Body of pancreas (tissue), 4 donors: ENCODE measurements around the gene CLCNKB. TPM values are rescaled to one million over a fixed set of nuclear protein-coding genes. Genes with fewer than 3 reads are reported as not detected.
"Not testable (repeated sequence)": the region's sequence is repeated elsewhere in the genome, so short reads cannot be mapped to it uniquely, and the experiment has no call there.

Experiments used
- ATAC-seq: fragments of 150-250 bp; one replicate; pipeline ENCODE4 v1.9.1; 2016
- DNase-seq, 4 donors: peaks; one replicate each; pipeline ENCODE4 v3.0.0-alpha.2; 2019
- H3K27ac ChIP-seq, 4 donors: fragments of 200-600 bp; sonication (generic); 1 replicate in 3 of 4; 2 replicates in 1 of 4; pipeline versions ENCODE4 v1.5.1 to v1.6.1; 2016 to 2019; ENCODE audit warnings: mild to moderate bottlenecking in 1 of 4, mixed read lengths in 1 of 4, moderate library complexity in 1 of 4
- H3K27me3 ChIP-seq, 2 donors: fragments of 200-600 bp; sonication (generic); one replicate each; pipeline ENCODE4 v1.6.0; 2016; ENCODE audit warnings: mild to moderate bottlenecking in 1 of 2
- H3K36me3 ChIP-seq, 2 donors: fragments of 200-600 bp; sonication (generic); replicated peaks in 1 of 2; 2 replicates each; pipeline ENCODE4 v1.5.1; 2016; ENCODE audit warnings: low read depth in 2 of 2; ENCODE audit not compliant: insufficient read depth in 1 of 2
- H3K4me1 ChIP-seq: fragments of 200-600 bp; sonication (generic); one replicate; pipeline ENCODE4 v1.6.0; 2016
- H3K4me3 ChIP-seq, 2 donors: fragments of 200-600 bp; sonication (generic); 1 replicate in 1 of 2; 2 replicates in 1 of 2; pipeline ENCODE4 v1.5.1; 2016 to 2019
- H3K9me3 ChIP-seq, 3 donors: fragments of 200-600 bp; sonication (generic); 1 replicate in 2 of 3; 2 replicates in 1 of 3; pipeline ENCODE4 v1.5.1; 2016
- POLR2A ChIP-seq, 3 donors: fragments of 450-650 bp; IDR thresholded peaks; one replicate each; pipeline ENCODE4 v1.6.1; 2016; ENCODE audit warnings: antibody characterized with exemption in 3 of 3, mild to moderate bottlenecking in 2 of 3
- WGBS, 2 donors: methylation state at CpG; one replicate each; pipeline ENCODE4 v1.1.5; 2017; 5-methylcytosine and 5-hydroxymethylcytosine counted together
- intact Hi-C: fragments of 100-400 bp; cut with DNase I; formaldehyde crosslinking; loops from one replicate; pipeline ENCODE4 v1.15.1; 2023
- total RNA-seq, 2 donors: library from RNA; depleted of rRNA; stranded (reverse); fragments of >200 nt; gene quantifications; one replicate each; pipeline ENCODE4 v1.1.0, GENCODE V29; 2016
- TF ChIP-seq, protein P1 (sequence below), 7 experiments: fragments of 450-650 bp in 4 of 7; fragments of 200-600 bp in 3 of 7; sonication (generic) in 3 of 7; IDR thresholded peaks; one replicate each; pipeline ENCODE4 v1.5.1; 2016 to 2019; ENCODE audit warnings: antibody characterized with exemption in 7 of 7

CLCNKB gene
- total RNA-seq, 2 donors from 2014 or later = 1.3 TPM; not detected in 1

DNA sequence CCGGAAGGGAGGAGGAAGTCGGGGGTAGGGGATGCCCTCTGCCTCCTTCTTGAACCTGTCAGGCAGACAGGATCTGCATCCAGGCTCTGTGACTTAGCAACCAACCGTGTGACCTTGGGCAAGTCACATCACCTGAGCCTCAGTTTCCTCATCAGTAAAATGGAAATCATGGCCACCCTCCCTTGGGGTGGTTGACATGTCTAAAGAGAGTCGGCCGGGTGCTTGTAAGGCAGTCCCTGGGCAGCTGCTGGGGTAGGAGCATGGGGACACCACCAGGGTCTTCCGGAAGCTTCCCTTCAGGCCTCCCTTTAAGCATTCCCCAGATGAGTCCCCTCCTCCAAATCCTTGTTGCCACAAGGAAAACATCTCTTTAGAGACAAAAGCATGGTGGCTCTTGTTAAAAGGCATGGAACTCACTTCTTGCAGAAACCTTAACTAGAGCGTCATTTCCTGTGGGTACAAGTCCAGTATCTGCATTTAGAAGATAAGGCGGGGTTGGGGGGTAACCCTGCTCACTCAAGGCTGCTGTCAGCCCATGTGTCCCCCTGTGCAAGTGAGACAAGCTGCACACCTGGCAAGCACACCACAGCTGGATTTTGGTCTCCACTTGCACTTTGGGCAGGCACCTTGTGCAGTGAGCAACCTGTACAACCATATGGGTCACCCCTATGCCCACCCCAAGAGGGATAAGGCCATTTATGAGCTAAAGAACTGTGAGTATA lies 10.4 kb downstream of the CLCNKB start:
- Histone ChIP-seq H3K9me3 (no peaks in the 10 kb centered on the region), H3K27me3 (no peaks in the 10 kb centered on the region), H3K36me3 (no peaks in the 10 kb centered on the region), H3K27ac (no peak overlapping the region), H3K4me1 (peaks cover 9% of the 10 kb centered on the region), H3K4me3 (no peak overlapping the region)
- ATAC-seq (no peak), DNase-seq (no peak)
- intact Hi-C loops = loop anchor here (5.0 kb wide), 1 partner anchor 47 kb away; no protein-coding TSS in a partner anchor
- TF ChIP-seq, protein P1, sequence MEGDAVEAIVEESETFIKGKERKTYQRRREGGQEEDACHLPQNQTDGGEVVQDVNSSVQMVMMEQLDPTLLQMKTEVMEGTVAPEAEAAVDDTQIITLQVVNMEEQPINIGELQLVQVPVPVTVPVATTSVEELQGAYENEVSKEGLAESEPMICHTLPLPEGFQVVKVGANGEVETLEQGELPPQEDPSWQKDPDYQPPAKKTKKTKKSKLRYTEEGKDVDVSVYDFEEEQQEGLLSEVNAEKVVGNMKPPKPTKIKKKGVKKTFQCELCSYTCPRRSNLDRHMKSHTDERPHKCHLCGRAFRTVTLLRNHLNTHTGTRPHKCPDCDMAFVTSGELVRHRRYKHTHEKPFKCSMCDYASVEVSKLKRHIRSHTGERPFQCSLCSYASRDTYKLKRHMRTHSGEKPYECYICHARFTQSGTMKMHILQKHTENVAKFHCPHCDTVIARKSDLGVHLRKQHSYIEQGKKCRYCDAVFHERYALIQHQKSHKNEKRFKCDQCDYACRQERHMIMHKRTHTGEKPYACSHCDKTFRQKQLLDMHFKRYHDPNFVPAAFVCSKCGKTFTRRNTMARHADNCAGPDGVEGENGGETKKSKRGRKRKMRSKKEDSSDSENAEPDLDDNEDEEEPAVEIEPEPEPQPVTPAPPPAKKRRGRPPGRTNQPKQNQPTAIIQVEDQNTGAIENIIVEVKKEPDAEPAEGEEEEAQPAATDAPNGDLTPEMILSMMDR (IDR thresholded peaks at IDR 0.05) = no peak
- no peak for TF ChIP-seq POLR2A (IDR thresholded peaks at IDR 0.05)
- WGBS, 2 donors = 53 to 71% methylated on average over 6 of the region's 8 CpGs

DNA sequence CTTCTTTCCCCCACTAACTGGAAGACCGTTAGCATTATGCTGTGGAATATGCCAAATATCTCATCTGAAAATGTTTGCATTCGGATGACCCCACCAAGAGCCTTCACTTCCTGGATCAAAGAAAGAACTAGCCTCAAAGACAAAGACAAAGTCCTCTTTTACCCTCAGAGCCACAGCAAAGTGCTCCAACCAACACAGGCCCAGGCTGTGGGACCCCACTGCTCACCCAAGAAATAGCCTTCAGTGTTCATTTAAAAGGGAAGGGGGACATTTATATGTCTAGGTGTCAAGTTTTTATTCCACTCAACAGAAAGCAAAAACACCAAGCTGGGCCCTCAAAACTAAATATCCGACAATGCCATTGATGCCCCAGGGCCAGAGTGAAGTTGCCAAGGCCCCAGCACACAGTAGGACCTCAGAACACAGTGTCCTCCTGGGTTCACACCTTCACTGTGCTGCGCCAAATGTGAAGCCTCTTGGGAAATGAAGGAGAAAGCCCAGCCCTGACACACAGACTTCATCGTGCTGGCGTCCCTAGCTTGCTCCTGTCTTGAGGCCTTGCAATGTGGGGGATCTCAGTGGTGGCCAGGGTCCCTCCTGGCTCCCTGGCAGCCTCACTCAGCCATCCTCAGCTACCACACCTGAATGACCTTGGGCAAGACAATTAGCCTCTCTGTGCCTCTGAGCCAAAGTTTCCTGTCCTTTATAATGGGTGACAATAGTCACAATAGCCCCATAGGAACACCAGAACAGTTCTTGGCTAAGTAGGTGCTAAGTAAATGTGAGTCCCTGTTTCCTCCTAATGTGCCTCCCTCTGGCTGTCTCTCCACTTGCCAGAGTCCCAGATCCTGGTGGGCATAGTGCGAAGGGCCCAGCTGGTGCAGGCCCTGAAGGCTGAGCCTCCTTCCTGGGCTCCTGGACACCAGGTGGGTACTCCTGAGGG lies 11.3 kb downstream of the CLCNKB start:
- DNase-seq (no peak), ATAC-seq (no peak)
- no peaks in the 10 kb centered on the region for H3K36me3 ChIP-seq
- 72 to 80% methylated on average over 7 of the region's 7 CpGs for WGBS, 2 donors
- H3K9me3 ChIP-seq = no peaks in the 10 kb centered on the region
- TF ChIP-seq, protein P1 (IDR thresholded peaks at IDR 0.05) = no peak
- TF ChIP-seq POLR2A (IDR thresholded peaks at IDR 0.05) = no peak
- intact Hi-C loops = loop anchor here (5.0 kb wide), 1 partner anchor 48 kb away; no protein-coding TSS in a partner anchor
- H3K27me3 ChIP-seq = no peaks in the 10 kb centered on the region
- peak overlapping the region in 1 of 4 donors; percentile 4 for H3K27ac ChIP-seq
- peaks cover 7% of the 10 kb centered on the region for H3K4me1 ChIP-seq
- no peak overlapping the region for H3K4me3 ChIP-seq

DNA sequence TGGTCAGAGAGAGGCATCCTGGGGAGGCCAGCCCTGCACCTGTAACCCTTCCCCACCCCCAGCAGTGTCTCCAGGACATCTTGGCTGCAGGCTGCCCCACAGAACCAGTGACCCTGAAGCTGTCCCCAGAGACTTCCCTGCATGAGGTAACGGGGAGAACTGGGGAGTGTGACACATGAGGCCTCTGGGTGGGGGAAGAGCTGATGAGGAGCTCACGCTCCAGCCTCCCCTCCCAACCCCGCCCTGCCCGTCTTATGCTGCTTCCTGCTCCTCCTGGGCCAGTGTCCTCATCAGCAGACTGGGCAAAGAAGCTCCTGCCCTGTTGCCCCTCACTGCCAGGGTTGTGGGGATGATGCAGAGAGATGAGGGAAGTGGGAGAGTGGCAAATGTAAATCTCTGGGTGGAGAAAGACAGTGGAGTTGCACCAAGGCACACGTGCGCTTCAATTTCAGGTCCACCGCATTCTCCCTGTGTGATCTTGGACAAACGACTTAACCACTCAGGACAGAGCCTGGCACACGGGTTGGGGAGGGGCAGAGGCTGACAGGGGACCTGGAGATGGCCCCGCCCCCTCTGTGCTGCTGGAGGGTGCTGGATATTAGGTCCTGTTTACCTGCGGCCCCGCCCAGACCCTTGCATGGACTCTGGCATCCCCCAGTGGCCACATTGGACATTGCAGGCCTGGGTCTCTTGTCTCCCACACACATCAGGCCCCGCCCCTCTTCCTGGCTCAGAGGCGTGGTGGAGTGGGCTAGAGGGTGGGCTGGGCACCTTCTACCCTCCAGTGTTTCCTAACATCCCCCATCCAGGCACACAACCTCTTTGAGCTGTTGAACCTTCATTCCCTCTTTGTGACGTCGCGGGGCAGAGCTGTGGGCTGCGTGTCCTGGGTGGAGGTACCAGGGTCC lies 12.3 kb downstream of the CLCNKB start:
- Histone ChIP-seq H3K4me1 (peaks cover 7% of the 10 kb centered on the region), H3K4me3 (no peak overlapping the region), H3K9me3 (no peaks in the 10 kb centered on the region), H3K27ac (peak overlapping the region in 1 of 4 donors; percentile 4), H3K36me3 (no peaks in the 10 kb centered on the region), H3K27me3 (no peaks in the 10 kb centered on the region)
- ATAC-seq (peak; percentile 93), DNase-seq (peak; percentile 91 to 96 (median 92))
- TF ChIP-seq, protein P1 (IDR thresholded peaks at IDR 0.05) = peak; percentile 79 to 99 (median 95)
- no peak for TF ChIP-seq POLR2A (IDR thresholded peaks at IDR 0.05)
- WGBS, 2 donors = 24 to 53% methylated on average over 13 to 18 of the region's 18 CpGs
- intact Hi-C loops = no loop called here

DNA sequence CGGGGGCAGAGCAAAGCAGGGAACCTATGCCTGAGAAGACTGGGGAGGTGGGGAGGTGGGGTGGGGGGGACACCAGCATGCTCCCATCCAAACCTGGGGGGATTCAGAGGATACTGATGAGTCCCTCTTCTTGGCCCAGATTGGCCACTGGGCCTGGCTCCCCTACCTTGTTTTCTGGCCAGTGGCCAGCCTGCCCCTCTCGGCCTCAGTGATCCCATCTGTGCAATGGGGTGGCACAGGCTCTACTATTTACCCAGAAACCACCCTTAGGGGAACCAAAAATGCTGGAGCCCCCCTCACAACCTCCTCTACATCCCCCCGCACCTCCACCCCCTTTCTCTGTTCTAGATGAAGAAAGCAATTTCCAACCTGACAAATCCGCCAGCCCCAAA lies 12.9 kb downstream of the CLCNKB start:
- ATAC-seq, H3K27me3 ChIP-seq, intact Hi-C loops, H3K27ac ChIP-seq, H3K4me3 ChIP-seq, H3K4me1 ChIP-seq, H3K36me3 ChIP-seq, H3K9me3 ChIP-seq, DNase-seq: not testable (repeated sequence)
- WGBS, 2 donors = 50 to 55% methylated on average over 2 to 3 of the region's 4 CpGs

DNA sequence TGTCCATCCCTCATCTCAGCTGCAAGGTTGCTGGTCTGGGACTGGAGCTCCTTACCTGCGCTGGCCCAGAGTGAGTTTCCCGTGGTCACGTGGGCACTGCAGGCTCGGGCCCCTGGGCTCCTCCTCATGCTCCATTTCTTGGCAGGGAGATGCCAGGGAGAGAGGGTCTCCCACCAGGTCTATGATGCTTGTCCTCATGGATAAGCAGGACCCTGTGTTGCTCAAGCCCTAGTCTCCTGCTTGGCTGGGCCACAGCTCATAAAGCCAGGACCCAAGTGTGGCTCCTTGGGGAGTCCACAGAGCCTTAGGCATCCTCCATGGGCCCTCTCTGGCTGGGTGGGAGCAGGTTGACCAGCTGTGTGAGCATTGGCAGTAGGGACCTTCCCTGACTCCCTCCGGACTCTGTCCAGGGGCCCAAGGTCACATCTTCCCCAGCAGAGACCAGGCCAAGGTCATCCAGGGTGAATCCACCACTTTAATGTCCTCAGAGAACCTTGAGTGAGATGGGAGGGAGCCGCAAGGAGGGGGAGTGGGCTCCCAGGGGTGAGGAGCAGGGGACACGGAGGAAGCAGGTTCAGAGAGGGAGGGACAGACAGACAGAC lies 13.8 kb downstream of the CLCNKB start:
- WGBS, 2 donors = 49 to 58% methylated on average over 4 to 7 of the region's 7 CpGs
- H3K4me1 ChIP-seq, DNase-seq, H3K9me3 ChIP-seq, H3K36me3 ChIP-seq, ATAC-seq, intact Hi-C loops, H3K27me3 ChIP-seq, H3K4me3 ChIP-seq, H3K27ac ChIP-seq: not testable (repeated sequence)

DNA sequence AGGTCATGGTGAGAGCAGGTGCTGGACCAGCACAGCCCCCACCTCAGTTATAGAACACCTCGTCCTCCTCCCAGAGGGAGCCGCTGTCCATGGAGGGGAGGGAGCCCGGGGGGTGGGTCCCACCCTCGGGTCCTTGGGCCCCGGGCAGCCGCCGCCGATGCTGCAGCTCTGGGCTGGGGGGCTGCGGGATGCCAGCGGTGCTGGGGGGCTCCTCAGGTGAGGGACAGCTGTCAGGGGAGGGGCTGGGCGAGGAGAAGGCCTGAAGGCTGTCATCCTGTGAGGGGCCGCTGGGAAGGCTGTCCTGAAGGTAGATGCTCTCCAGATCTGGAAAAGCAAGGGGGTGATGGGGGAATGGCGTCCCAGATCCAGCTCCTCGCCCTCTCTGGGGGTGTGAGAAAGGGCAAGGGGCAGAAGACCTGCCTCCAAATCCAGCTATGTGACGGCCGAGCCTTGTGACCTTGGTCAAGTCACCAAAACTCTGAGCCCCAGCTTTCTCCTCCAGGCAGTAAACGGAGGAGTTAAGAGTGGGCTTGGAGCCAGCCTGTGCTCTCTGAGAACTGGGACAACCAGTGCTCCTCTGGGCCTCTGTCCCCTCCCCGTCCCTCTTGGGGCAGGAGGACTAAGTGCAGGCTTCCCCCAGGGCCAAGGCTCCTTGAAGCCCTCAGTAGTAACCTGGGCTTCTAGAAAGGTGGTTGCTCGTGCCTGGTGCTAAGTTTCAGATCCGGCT lies 15.0 kb downstream of the CLCNKB start:
- H3K4me3 ChIP-seq, H3K36me3 ChIP-seq, H3K27ac ChIP-seq, H3K27me3 ChIP-seq, H3K9me3 ChIP-seq, H3K4me1 ChIP-seq, DNase-seq, intact Hi-C loops, ATAC-seq: not testable (repeated sequence)
- 50 to 66% methylated on average over 6 to 15 of the region's 20 CpGs for WGBS, 2 donors
